ENCODE results near the gene CTCF.

The CTCF gene

DNA sequence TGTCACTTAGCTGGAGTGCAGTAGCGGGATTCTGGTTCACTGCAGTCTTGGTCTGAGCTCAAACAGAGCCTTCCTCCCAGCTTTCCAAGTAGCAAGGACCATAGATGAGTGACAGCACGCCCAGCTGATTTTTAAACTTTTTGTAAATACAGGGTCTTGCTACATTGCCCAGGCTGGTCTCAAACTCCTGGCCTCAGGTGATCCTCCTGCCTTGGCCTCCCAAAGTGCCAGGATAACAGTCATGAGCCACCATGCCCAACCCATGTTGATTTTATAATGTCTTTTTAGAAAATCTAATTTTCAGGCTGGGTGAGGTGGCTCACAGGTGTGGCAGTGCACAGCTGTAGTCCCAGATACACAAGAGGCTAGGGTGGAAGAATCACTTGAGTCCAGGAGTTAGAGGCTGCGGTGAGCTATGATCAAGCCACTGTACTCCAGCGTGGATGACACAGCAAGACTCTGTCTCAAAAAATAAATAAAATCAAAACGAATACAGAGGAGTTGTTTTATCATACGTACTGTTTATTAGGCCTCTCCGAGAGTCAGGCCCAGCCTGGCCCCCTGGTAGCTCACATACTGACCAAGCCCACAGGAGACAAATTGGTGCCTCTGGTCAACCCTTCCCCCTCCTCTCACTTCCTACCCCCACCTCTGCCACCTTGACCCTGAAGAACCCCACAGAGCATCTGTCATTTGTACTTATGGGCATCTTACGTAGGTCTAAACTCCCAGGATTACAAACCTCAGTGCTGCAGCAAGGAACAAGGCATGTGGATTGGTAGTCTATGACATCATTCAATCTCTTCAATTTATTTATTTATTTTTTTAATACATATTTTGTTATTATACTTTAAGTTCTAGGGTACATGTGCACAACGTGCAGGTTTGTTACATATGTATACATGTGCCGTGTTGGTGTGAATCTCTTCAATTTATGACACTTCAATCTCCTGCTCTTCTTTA, 117.9 kb downstream of the CTCF start:
- DNase-seq (ENCODE audit: low read depth in 2 of 2): no peak

DNA sequence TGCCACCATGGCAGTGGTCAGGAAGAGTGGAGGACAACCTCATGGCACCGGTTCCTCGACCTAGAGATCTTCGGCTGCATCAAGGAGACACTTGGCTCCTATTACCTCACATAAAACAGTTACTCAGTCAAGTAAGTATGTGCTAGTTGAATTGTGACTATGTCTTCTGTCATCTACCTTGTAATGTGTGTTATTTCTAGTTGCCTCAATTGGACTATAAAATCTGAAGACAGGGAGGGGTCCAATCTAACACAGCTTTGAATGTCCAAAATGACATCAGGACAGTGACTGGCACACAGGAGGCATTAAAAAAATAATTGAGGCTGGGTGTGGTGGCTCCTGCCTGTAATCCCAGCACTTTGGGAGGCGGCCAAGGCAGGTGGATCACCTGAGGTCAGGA, 121.4 kb downstream of the CTCF start:
- no peak for DNase-seq (ENCODE audit: low read depth in 2 of 2)

DNA sequence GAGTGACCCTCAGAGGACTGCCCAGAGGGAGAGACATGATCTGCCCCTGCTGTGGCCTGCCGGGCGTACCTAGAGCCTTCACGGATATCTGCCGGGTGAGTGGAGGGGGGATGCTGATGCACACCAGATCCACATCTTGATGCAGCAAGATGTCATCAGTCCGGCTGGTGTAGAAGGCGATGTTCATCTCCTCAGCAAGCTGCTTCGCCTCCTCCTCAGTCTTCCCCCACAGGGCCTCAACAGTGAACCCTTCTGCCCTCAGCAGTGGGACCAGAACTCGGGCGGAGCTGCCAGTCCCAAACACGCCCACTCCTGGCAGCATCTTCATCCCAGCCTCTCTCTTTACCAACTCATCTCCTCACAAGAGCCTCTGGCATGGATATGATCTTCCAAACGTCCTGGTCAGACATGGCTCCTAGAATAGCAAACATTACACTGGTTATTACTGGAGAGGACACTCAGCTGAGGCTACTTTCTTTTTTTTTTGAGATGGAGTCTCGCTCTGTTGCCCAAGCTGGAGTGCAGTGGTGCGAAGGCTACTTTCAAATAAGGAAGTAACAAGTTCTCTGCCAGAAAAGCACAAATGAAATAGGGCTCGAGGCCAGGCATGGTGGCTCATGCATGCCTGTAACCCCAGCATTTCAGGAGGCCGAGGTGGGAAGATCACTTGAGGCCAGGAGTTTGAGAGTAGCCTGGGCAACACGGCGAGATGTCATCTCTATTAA, 123.2 kb downstream of the CTCF start:
- DNase-seq (ENCODE audit: low read depth in 2 of 2): no peak

Data from stimulated activated CD8-positive, alpha-beta memory T cell treated with anti-CD3 and anti-CD28 coated beads, Interleukin-7, amount 100 ng/mL, for 1 hour (primary cell).